SK-N-SH (cell line): ENCODE measurements around the gene NCKAP5. TPM values are rescaled to one million over a fixed set of nuclear protein-coding genes. Genes with fewer than 3 reads are reported as not detected.

Source experiments
- CTCF ChIA-PET: fragments of 300-600, 350-600 bp; formaldehyde crosslinking; extraction: SDS; loops from one replicate; lab custom pipeline; 2021; lab: Yijun Ruan, JAX
- POLR2A ChIA-PET: fragments of 350-600 bp; sonication (Branson Sonifier 250); formaldehyde crosslinking; extraction: SDS; loops from one replicate; lab custom pipeline; 2020; ENCODE audit warnings: antibody characterized with exemption, inconsistent platforms; lab: Yijun Ruan, JAX
- DNase-seq: peaks from one replicate; pipeline ENCODE4 v3.0.0; 2012
- H2AFZ ChIP-seq: fragments of 200-600 bp; sonication (generic); 2 replicates; pipeline ENCODE4 v1.8.1; 2016; ENCODE audit warnings: antibody characterized with exemption, mild to moderate bottlenecking, low read depth
- H3F3A ChIP-seq: fragments of 200-600 bp; sonication (generic); replicated peaks from 2 replicates; pipeline ENCODE3; 2016; ENCODE audit warnings: antibody characterized with exemption, mild to moderate bottlenecking; ENCODE audit not compliant: insufficient read depth
- H3K27ac ChIP-seq, 2 experiments: fragments of 200-500 bp in 1 of 2; fragments of 200-600 bp in 1 of 2; sonication (Bioruptor generic) in 1 of 2; sonication (generic), shearing (Covaris generic) in 1 of 2; 2 replicates each; pipeline versions ENCODE4 v1.5.1 to v1.6.1; 2014 to 2016; ENCODE audit warnings: low read depth in 2 of 2, inconsistent platforms in 1 of 2, low read length in 1 of 2, mild to moderate bottlenecking in 1 of 2, mixed read lengths in 1 of 2
- H3K27me3 ChIP-seq: fragments of 200-600 bp; sonication (generic), shearing (Covaris generic); 2 replicates; pipeline ENCODE4 v1.6.1; 2016; ENCODE audit warnings: mixed run types; ENCODE audit not compliant: insufficient read depth
- H3K36me3 ChIP-seq, 2 experiments: fragments of 200-500 bp in 1 of 2; fragments of 200-600 bp in 1 of 2; sonication (Bioruptor generic) in 1 of 2; sonication (generic) in 1 of 2; replicated peaks in 1 of 2; 2 replicates each; pipeline versions ENCODE3 to v1.5.1; 2014 to 2016; ENCODE audit warnings: low read length in 1 of 2, mild to moderate bottlenecking in 1 of 2; ENCODE audit not compliant: insufficient read depth in 2 of 2, control insufficient read depth in 1 of 2
- H3K4me1 ChIP-seq, 2 experiments: fragments of 200-500 bp in 1 of 2; fragments of 200-600 bp in 1 of 2; sonication (Bioruptor generic) in 1 of 2; sonication (generic), shearing (Covaris generic) in 1 of 2; 2 replicates each; pipeline versions ENCODE4 v1.5.1 to v1.6.1; 2014 to 2016; ENCODE audit warnings: low read depth in 1 of 2, low read length in 1 of 2, mixed run types in 1 of 2; ENCODE audit not compliant: insufficient read depth in 2 of 2, control insufficient read depth in 1 of 2
- H3K4me2 ChIP-seq: fragments of 200-600 bp; sonication (generic), shearing (Covaris generic); 2 replicates; pipeline ENCODE4 v1.6.1; 2017; ENCODE audit warnings: mixed run types
- H3K4me3 ChIP-seq, 2 experiments: fragments of 200-500 bp in 1 of 2; fragments of 200-600 bp in 1 of 2; sonication (Bioruptor generic) in 1 of 2; sonication (generic), shearing (Covaris generic) in 1 of 2; 2 replicates each; pipeline versions ENCODE4 v1.5.1 to v1.8.1; 2014 to 2016; ENCODE audit warnings: low read depth in 2 of 2, inconsistent platforms in 1 of 2, low read length in 1 of 2, mild to moderate bottlenecking in 1 of 2, mixed read lengths in 1 of 2, moderate library complexity in 1 of 2
- H3K79me2 ChIP-seq: fragments of 200-600 bp; sonication (generic); 2 replicates; pipeline ENCODE4 v1.8.1; 2017; ENCODE audit warnings: mild to moderate bottlenecking; ENCODE audit not compliant: insufficient read depth
- H3K9ac ChIP-seq: fragments of 200-600 bp; sonication (generic); 2 replicates; pipeline ENCODE4 v1.6.1; 2017; ENCODE audit warnings: mixed run types
- H3K9me2 ChIP-seq: fragments of 200-600 bp; sonication (generic); 2 replicates; pipeline ENCODE4 v1.6.1; 2017; ENCODE audit warnings: mixed run types
- H3K9me3 ChIP-seq: fragments of 200-600 bp; sonication (generic); 2 replicates; pipeline ENCODE4 v1.6.1; 2017; ENCODE audit warnings: mixed run types, mild to moderate bottlenecking, moderate library complexity
- H4K20me1 ChIP-seq: fragments of 200-600 bp; sonication (generic); 2 replicates; pipeline ENCODE4 v1.6.1; 2017; ENCODE audit warnings: mild to moderate bottlenecking, mixed run types; ENCODE audit not compliant: insufficient read depth
- CTCF ChIP-seq: fragments of 200-600 bp; sonication (generic); IDR thresholded peaks from 2 replicates; pipeline ENCODE4 v1.6.1; 2017; ENCODE audit warnings: antibody characterized with exemption, mild to moderate bottlenecking, moderate library complexity
- ELF1 ChIP-seq: IDR thresholded peaks from 2 replicates; pipeline ENCODE4 v1.4.0; 2012
- EP300 ChIP-seq, 2 experiments: IDR thresholded peaks; 2 replicates each; pipeline versions ENCODE4 v1.4.0 to v1.6.1; 2012; ENCODE audit warnings: borderline replicate concordance in 1 of 2, low read depth in 1 of 2, low read length in 1 of 2
- EZH2phosphoT487 ChIP-seq: fragments of 200-600 bp; sonication (generic); IDR thresholded peaks from 2 replicates; pipeline ENCODE4 v1.6.1; 2017; ENCODE audit warnings: low read depth, mixed run types, mild to moderate bottlenecking, antibody characterized with exemption, moderate library complexity, borderline replicate concordance
- FOXM1 ChIP-seq: IDR thresholded peaks from 2 replicates; pipeline ENCODE4 v1.4.0; 2012; ENCODE audit warnings: low read depth, mild to moderate bottlenecking
- GATA2 ChIP-seq: sonication (generic); formaldehyde crosslinking; IDR thresholded peaks from 2 replicates; pipeline ENCODE4 v1.5.0; 2020; ENCODE audit warnings: mild to moderate bottlenecking, missing genetic modification reagents
- MAX ChIP-seq: IDR thresholded peaks from 2 replicates; pipeline ENCODE4 v1.4.0; 2012; ENCODE audit warnings: low read depth
- MXI1 ChIP-seq: IDR thresholded peaks from 2 replicates; pipeline ENCODE4 v1.6.1; 2012; ENCODE audit warnings: mild to moderate bottlenecking, low read depth, low read length, improper control_type of control experiment
- NFIC ChIP-seq: IDR thresholded peaks from 2 replicates; pipeline ENCODE4 v1.4.0; 2012; ENCODE audit warnings: borderline replicate concordance
- NRF1 ChIP-seq: IDR thresholded peaks from 2 replicates; pipeline ENCODE4 v1.6.1; 2012; ENCODE audit warnings: low read depth, mild to moderate bottlenecking, low read length
- RCOR1 ChIP-seq: fragments of 150-350 bp; IDR thresholded peaks from 2 replicates; pipeline ENCODE4 v1.6.1; 2017; ENCODE audit warnings: antibody characterized with exemption, low read length
- REST ChIP-seq: IDR thresholded peaks from 2 replicates; pipeline ENCODE4 v1.6.1; 2012; ENCODE audit warnings: mild to moderate bottlenecking, low read depth, low read length, moderate library complexity
- RXRA ChIP-seq: IDR thresholded peaks from 2 replicates; pipeline ENCODE4 v1.4.0; 2012; ENCODE audit warnings: low read depth, mild to moderate bottlenecking, borderline replicate concordance
- TAF1 ChIP-seq: IDR thresholded peaks from 2 replicates; pipeline ENCODE4 v1.6.1; 2012; ENCODE audit warnings: low read depth, mild to moderate bottlenecking, low read length, moderate library complexity, borderline replicate concordance
- USF2 ChIP-seq: fragments of 150-350 bp; IDR thresholded peaks from 2 replicates; pipeline ENCODE4 v1.6.1; 2017; ENCODE audit warnings: antibody characterized with exemption, low read length, low read depth, borderline replicate concordance
- WGBS: methylation state at CpG from one replicate; pipeline ENCODE4 v1.1.6; 2017; ENCODE audit warnings: low lambda C conversion rate; 5-methylcytosine and 5-hydroxymethylcytosine counted together
- polyA plus RNA-seq, 3 experiments: library from polyadenylated mRNA; depleted of rRNA; stranded (reverse); fragments of >200 nt; gene quantifications; 2 replicates each; pipeline ENCODE4 v1.2.3, GENCODE V29; 2012

The NCKAP5 gene
- polyA plus RNA-seq, 1 of the 3 experiments (the other 2 are of a cell fraction): 0.02 TPM

GRCh38 chr2:133600266-133600928, 32.1 kb upstream of the NCKAP5 start (continued):
- TF ChIP-seq CTCF (no peak), EZH2phosphoT487 (no peak), RCOR1 (no peak)

GRCh38 chr2:133599811-133600210, 31.5 kb upstream of the NCKAP5 start:
- CTCF ChIA-PET: interaction anchor here (0.6 to 1.0 kb wide), 2 partner anchors 80 to 248 kb away, joined by 3 read pairs; no protein-coding TSS in a partner anchor
- Histone ChIP-seq H3K9me2 (no peaks in the 10 kb centered on the region), H4K20me1 (no peaks in the 10 kb centered on the region), H3K9me3 (no peaks in the 10 kb centered on the region), H3K27me3 (no peaks in the 10 kb centered on the region), H3K4me1 (peaks cover 0 to 7% of the 10 kb centered on the region in 2 experiments; a peak in 1 of 4 replicates), H3K36me3 (no peaks in the 10 kb centered on the region), H3K4me3 (no peak overlapping the region), H3K79me2 (no peaks in the 10 kb centered on the region), H3K9ac (no peak overlapping the region), H3K4me2 (no peak overlapping the region), H3K27ac (no peak overlapping the region), H2AFZ (no peak overlapping the region), H3F3A (no peaks in the 10 kb centered on the region)
- TF ChIP-seq REST (no peak), MAX (no peak), TAF1 (no peak), ELF1 (no peak), FOXM1 (no peak), MXI1 (no peak), EZH2phosphoT487 (no peak), CTCF (no peak), NFIC (no peak), NRF1 (no peak), GATA2 (CRISPR knock-in tag) (no peak), EP300 (IDR thresholded peaks at IDR 0.05; ENCODE audit: borderline replicate concordance in 1 of 2, low read depth in 1 of 2, low read length in 1 of 2) (no peak), RXRA (no peak), USF2 (no peak)
- POLR2A ChIA-PET: no interaction called here
- WGBS: 76% methylated on average over 10 of the region's 10 CpGs
- no peak for DNase-seq
